VCaP (cell line): ENCODE data around the gene PCYOX1L.

Experiments
- H3K27ac ChIP-seq: fragments of 450-650 bp; 2 replicates; pipeline ENCODE4 v1.5.1; 2017
- CTCF ChIP-seq: fragments of 450-650 bp; conservative IDR thresholded peaks from 2 replicates; pipeline ENCODE4 v1.5.1; 2017; ENCODE audit warnings: mild to moderate bottlenecking, moderate library complexity

Gene PCYOX1L

GRCh38 chr5:149367249-149367971 lies 9.6 kb downstream of the PCYOX1L start:
- peak; percentile 80 for TF ChIP-seq CTCF
- no peak overlapping the region for H3K27ac ChIP-seq

GRCh38 chr5:149367972-149368645 lies 10.3 kb downstream of the PCYOX1L start:
- TF ChIP-seq CTCF, result no peak
- no peak overlapping the region for H3K27ac ChIP-seq

- no peak for TF ChIP-seq CTCF
- no peak overlapping the region for H3K27ac ChIP-seq
Observed at GRCh38 chr5:149370878-149371277, 13.0 kb downstream of the PCYOX1L start.

- TF ChIP-seq CTCF, result peak; percentile 89
- no peak overlapping the region for H3K27ac ChIP-seq
Observed at GRCh38 chr5:149371296-149371962, 13.6 kb downstream of the PCYOX1L start.

GRCh38 chr5:149372076-149372795 lies 14.4 kb downstream of the PCYOX1L start:
- H3K27ac ChIP-seq, result no peak overlapping the region
- TF ChIP-seq CTCF, result no peak

GRCh38 chr5:149372932-149373331 lies 15.1 kb downstream of the PCYOX1L start:
- no peak for TF ChIP-seq CTCF
- no peak overlapping the region for H3K27ac ChIP-seq

- TF ChIP-seq CTCF, result no peak
Observed at GRCh38 chr5:149374303-149374702, 16.5 kb downstream of the PCYOX1L start.

More at GRCh38 chr5:149374303-149374702, 16.5 kb downstream of the PCYOX1L start:
- no peak overlapping the region for H3K27ac ChIP-seq
